Bone marrow (tissue), 2 donors: ENCODE measurements around the gene PPIP5K1.
"Not testable (repeated sequence)": the region's sequence is repeated elsewhere in the genome, so short reads cannot be mapped to it uniquely, and the experiment has no call there.

Source experiments
- DNase-seq, 2 donors: peaks; one replicate each; lab custom pipeline; 2025; lab: John Stamatoyannopoulos, UW

PPIP5K1 gene

GRCh38 chr15:43589778-43590466, at the start of gene PPIP5K1:
Gene PPIP5K1 (minus strand): TSS chr15:43590208. CDS start chr15:43584504, 5,704 bp downstream.
- DNase-seq: not testable (repeated sequence)

- not testable (repeated sequence) for DNase-seq
These were observed 48.6 kb upstream of the PPIP5K1 start for GRCh38 chr15:43638464-43639204.

DNA sequence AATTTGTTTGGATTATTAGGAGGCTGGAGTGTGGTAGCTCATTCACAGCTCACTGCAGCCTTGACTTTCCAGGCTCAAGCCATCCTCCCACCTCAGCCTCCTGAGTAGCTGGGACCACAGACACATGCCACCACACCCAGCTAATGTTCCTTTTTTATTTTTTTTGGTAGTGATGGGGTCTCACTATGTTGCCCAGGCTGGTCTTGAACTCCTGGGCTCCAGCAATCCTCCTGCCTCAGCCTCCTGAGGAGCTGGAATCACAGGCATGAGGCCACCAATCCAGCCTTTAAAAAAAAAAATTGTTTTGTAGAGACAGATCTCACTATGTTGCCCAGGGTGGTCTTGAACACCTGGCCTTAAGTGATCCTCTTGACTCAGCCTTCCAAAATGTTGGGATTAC, 36.9 kb upstream of the PPIP5K1 start:
- not testable (repeated sequence) for DNase-seq

- DNase-seq: no peak
These were observed 35.1 kb upstream of the PPIP5K1 start for GRCh38 chr15:43625106-43625505.

DNA sequence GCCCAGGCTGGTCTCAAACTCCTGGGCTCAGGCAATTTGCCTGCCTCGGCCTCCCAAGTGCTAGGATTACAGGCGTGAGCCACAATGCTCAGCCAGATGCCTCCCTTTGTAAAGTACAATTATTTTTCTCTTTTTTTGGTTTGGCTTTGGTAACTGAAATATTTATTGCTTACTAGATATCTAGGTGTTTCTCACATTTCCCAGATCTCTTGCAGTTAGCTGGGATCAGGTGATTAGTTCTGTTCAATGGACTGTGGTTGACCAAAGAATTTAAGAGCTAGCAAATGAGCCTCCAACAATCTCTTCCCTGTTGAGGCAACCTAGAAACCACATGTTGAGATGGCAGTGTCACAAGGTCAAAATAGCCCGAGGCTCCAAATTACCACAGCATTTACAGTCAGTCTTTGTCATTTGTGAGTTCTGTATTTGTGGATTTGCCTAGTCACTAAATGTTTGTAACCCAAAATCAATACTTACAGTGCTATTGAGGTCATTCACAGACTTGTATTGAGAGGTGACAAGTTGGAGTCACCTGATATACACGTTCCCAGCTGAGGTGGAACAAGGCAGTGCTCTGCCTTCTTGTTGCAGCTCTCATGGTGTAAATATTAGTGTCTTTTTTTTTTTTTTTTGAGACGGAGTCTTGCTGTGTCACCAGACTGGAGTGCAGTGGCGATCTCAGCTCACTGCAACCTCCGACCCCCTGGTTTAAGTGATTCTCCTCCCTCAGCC, 32.2 kb upstream of the PPIP5K1 start:
- not testable (repeated sequence) for DNase-seq

DNA sequence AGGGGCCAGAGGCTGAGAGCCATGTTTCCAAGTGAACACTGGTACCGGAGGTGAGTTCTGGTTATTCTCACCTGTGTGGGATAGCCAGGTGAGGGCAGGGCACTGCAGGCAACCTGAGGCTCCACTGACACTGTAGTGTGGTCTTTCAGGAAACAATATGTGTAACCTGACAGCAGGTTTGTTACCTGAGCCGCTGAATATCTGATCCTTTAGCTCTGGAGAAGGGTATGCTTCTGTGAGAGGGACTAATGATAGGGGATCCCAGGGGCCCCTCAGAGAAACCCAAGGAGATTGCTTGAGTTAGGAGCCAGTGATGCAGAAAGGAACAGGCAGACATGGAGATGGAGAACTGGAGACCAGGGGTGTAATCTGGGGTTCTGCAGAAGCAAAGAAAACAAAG, 28.7 kb upstream of the PPIP5K1 start, which contains the start of gene STRC:
Gene STRC, minus strand, starts transcription at position 101 of the 400 bp plus-strand sequence. Its CDS starts 78 bp downstream, at position 23.
- DNase-seq: not testable (repeated sequence)

DNA sequence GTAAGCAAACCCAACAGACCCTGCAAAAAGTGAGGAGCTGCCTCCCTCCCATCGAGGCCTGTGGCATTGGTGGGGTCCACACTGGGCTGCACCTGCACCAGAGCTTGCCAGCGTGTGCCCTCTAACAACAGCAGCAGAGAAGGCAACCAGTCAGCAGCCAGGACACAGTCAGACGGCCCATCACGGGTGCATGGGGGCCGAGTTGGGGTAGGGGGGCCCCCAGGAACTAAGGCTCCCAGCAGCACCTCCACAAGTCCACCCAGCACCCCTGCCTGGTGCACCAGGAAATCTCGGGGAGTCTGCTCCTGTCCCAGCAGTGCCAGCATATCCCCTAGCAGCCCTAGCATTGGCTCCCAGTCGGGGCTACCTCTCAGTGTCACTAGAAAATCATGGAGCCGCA, 27.7 kb upstream of the PPIP5K1 start:
- DNase-seq: not testable (repeated sequence)

DNA sequence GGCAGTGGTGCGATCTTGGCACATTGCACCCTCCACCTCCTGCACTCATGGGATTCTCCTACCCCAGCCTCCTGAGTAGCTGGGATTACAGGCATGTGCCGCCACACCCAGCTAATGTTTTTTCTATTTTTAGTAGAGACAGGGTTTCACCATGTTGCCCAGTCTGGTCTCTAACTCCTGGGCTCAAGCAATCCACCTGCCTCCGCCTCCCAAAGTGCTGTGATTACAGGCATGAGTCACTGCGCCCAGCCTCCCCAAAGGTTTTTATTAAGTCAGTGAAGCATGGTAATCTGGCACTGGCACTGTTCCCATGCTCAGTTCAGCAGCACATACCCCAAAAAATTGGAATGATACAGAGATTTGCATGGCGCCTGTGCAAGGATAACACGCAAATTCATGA, 12.2 kb upstream of the PPIP5K1 start:
- DNase-seq: not testable (repeated sequence)

DNA sequence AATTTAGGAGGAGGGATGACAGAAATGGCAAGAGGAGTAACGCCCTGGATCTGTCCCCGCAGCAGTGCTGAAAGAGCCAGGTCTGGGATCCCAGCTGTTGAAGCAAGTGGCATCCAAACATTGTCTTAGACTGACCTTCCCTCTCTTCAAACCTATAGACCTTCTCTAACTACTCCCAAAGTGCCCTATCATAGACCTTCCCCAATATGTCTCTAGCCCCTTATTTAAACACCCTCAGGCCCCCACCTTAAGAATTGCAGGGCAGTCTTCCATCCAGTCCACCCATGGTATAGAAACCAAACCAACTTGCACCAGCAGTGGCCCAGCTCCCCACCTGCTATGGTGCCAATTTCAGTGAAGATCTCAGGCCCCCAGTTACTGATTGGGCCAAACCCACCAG, 10.2 kb upstream of the PPIP5K1 start:
- DNase-seq: not testable (repeated sequence)

GRCh38 chr15:43599131-43599530, 9.1 kb upstream of the PPIP5K1 start:
- not testable (repeated sequence) for DNase-seq

DNA sequence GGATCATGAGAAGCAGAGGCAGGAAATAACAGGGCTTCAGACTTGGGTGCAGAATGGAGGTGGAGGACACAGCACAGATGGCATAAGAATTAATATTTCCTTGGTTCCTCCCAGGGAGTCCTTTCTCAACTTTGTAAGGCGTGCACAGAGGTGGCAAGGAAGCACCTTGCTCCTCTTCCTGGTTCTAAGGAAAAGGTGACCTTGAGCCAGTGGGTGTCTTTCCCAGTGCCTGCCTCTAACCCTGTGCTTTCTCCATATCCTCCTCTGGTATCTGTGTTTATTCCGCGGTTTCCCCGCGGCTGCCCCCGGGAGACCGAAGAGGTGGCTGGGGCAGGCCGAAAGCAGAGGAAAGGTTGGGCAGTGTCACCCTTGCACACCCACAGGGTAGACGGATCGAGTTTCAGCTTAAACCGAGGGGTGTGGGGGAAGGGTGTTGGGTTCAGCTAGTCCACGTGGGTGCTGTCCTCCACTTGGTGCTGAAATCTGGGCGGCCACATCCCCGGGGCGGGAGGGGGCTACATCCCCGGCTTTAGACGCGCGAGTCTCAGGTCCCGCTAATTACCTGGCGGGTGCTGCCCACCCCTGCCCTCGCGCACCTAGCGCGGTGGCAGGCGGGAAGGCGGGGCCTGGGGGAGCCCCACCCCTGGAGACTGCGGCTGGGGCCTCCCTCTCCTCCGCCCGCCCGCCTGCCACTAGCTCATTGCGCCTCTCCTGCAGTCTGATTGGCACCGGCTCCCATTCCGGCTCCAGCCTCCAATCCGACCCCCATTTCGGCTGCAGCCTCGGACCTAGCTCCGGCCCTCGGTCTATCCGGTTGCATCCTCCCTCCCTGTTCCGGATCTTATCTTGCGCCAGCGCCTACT, 3.6 kb upstream of the PPIP5K1 start, which contains the start of gene CKMT1B:
Gene CKMT1B, plus strand, starts transcription at position 700 of the 863 bp plus-strand sequence. CDS start 192 bp downstream, outside the sequence.
- DNase-seq: not testable (repeated sequence)

GRCh38 chr15:43592841-43593240, 2.8 kb upstream of the PPIP5K1 start:
- DNase-seq: not testable (repeated sequence)

DNA sequence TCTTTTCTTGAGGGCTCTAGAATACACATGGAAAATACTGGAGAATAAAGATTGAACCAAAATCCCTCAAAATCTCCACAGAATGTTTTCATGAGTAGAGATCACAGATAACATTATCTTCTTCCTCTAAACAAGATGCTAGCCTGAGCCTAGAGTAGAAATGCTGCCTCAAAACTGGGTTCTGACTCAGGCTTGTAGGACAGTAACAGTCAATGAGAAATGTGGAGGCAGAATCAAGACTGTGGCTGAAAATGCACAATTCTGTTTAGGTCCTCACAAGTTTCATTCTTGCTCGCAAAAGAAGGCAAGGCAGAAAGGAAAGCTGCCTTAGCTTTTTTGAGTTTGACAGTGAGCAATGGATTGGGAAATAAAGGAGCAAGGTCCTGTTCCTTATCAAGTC, 15.4 kb downstream of the PPIP5K1 start:
- not testable (repeated sequence) for DNase-seq

DNA sequence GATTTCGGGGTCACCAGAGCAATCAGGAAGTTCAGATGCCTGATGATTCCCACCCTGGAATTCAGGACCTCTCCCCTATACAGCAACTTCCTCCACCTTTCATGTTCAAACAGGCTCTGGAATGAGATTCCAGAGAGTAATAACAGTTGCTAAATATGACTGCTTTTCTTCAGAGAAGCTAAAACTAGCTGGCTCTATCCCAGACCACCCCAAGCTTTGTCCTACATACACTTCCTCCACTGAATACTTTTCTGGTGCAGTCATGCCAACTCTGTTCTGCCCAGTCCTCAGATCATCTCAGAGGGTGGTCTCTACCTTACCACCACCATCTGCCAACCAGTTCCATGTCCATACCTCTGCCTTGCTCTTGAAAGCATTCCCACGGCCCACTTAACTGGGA, 23.4 kb downstream of the PPIP5K1 start:
- DNase-seq: not testable (repeated sequence)

GRCh38 chr15:43563793-43564192, 26.2 kb downstream of the PPIP5K1 start:
- not testable (repeated sequence) for DNase-seq

DNA sequence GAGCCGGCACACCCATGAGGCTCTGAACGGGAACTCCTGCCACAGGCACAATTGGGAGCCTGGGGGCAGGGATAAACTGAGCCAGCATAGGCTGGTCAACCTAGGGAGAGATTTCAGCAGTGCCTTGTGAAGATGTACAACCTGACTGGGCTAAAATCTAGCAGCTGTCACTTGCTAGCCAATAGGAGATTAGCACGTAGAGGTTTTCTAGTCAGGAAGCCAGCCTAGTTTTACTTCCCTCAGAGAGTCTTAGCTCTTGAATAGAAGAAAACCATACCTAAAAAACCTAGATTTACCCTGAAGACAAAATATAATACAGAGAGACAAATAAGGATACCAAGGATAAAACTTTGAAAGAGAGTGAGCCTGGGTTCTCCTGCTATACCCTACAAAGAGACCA, 27.3 kb downstream of the PPIP5K1 start:
- not testable (repeated sequence) for DNase-seq

- no peak for DNase-seq
These were observed 37.0 kb downstream of the PPIP5K1 start for GRCh38 chr15:43552986-43553385.

DNA sequence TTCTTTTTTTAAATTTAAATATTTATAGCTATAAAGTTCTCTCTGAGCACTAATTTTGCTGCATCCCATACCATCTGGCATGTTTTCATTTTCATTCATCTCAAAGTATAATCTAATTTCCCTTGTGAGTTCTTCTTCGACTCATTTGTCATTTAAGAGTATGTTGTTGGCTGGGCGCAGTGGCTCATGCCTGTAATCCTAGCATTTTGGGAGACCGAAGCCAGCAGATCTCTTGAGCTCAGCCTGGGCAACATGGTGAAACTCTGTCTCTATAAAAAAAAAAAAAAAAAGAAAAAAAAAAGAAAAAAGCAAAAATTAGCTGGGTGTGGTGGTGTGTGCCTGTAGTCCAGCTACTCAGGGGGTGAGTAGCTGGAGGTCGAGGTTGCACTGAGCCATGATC, 37.8 kb downstream of the PPIP5K1 start:
- no peak for DNase-seq

- DNase-seq: no peak
These were observed 39.3 kb downstream of the PPIP5K1 start for GRCh38 chr15:43550527-43551363.

DNA sequence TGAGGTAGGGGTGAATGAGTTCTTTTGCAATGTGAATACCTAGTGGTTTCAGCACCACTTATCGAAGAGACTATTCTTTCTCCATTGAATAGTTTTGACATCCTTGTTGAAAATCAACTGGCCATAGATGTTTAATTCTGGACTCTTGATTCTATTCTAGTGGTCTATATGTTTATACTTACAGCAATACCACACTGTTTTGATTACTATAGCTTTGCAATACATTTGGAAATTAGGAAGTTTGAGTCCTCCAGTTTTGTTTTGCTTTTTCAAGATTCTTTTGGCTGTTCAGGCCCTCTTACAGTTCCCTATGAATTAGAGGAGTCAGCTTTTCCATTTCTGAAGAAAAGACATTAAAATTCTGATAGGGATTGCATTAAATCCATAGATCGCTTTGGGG, 42.5 kb downstream of the PPIP5K1 start:
- no peak for DNase-seq
